Lung (tissue), 12 donors: ENCODE results near the gene HUWE1. TPM values are rescaled to one million over a fixed set of nuclear protein-coding genes. Genes with fewer than 3 reads are reported as not detected.
A peak's percentile ranks its signal among the peaks of the same experiment; 100 is the strongest.
"Not testable (repeated sequence)": the region's sequence is repeated elsewhere in the genome, so short reads cannot be mapped to it uniquely, and the experiment has no call there.

Experiments
- ATAC-seq: fragments of 200-7000 bp; cut with Tn5 transposase; one replicate; pipeline ENCODE4 v1.9.1; 2020; ENCODE audit warnings: moderate number of reproducible peaks; ENCODE audit not compliant: insufficient read depth, low FRiP score
- DNase-seq, 3 donors: peaks; one replicate each; pipeline ENCODE4 v3.0.0-alpha.2; 2013 to 2017
- H3K27ac ChIP-seq, 2 donors: one replicate each; pipeline ENCODE4 v1.5.1; 2013; ENCODE audit warnings: mild to moderate bottlenecking in 2 of 2, moderate library complexity in 2 of 2, control low read depth in 1 of 2, inconsistent platforms in 1 of 2, low read depth in 1 of 2, low read length in 1 of 2
- H3K27me3 ChIP-seq, 3 donors: one replicate each; pipeline ENCODE4 v1.5.1; 2013; ENCODE audit warnings: low read length in 2 of 3; ENCODE audit not compliant: control insufficient read depth in 3 of 3, insufficient read depth in 3 of 3
- H3K36me3 ChIP-seq, 4 donors: one replicate each; pipeline ENCODE4 v1.5.1; 2013; ENCODE audit warnings: low read length in 4 of 4, mild to moderate bottlenecking in 1 of 4, moderate library complexity in 1 of 4; ENCODE audit not compliant: control insufficient read depth in 4 of 4, insufficient read depth in 4 of 4
- H3K4me1 ChIP-seq, 5 donors: one replicate each; pipeline ENCODE4 v1.5.1; 2013; ENCODE audit warnings: low read length in 5 of 5, mild to moderate bottlenecking in 2 of 5, moderate library complexity in 1 of 5; ENCODE audit not compliant: control insufficient read depth in 5 of 5, insufficient read depth in 5 of 5
- H3K4me3 ChIP-seq: one replicate; pipeline ENCODE4 v1.5.1; 2013; ENCODE audit warnings: mild to moderate bottlenecking, control low read depth, moderate library complexity
- H3K9ac ChIP-seq, 2 donors: one replicate each; pipeline ENCODE4 v1.5.1; 2013; ENCODE audit warnings: low read length in 2 of 2, control low read depth in 1 of 2; ENCODE audit not compliant: insufficient read depth in 1 of 2
- H3K9me3 ChIP-seq, 4 donors: one replicate each; pipeline ENCODE4 v1.5.1; 2013; ENCODE audit warnings: low read length in 3 of 4, mild to moderate bottlenecking in 1 of 4, moderate library complexity in 1 of 4; ENCODE audit not compliant: control insufficient read depth in 4 of 4, insufficient read depth in 3 of 4
- CTCF ChIP-seq: IDR thresholded peaks from 2 replicates; pipeline ENCODE4 v1.5.1; 2012; ENCODE audit warnings: mild to moderate bottlenecking; ENCODE audit errors: control extremely low read depth, extremely low read depth
- WGBS, 2 donors: extraction: QIAGEN DNeasy Blood & Tissue Kit; methylation state at CpG; one replicate each; pipeline ENCODE4 v1.1.7; 2013; 5-methylcytosine and 5-hydroxymethylcytosine counted together
- polyA plus RNA-seq, 2 donors: library from polyadenylated mRNA; stranded (reverse); fragments of 200-250 nt; gene quantifications; one replicate each; pipeline ENCODE4 v1.2.1, GENCODE V29; 2013
- total RNA-seq, 2 donors: library from RNA; depleted of rRNA in 1 of 2; stranded (reverse); fragments of >200 nt in 1 of 2; gene quantifications; one replicate each; pipeline ENCODE4 v1.2.1, GENCODE V29; 2014 to 2021
- donor health status: control.
- donor health status: control.
- donor health status: Bipolar disorder and iron deficiency.
- donor health status: healthy.
- donor health status: DM: yes; HTN: yes; CAD: no.

The HUWE1 gene
- total and polyA plus RNA-seq, 4 donors = 26.0 to 185 (median 76.5) TPM

- peaks cover 0 to 11% (median 0%) of the 10 kb centered on the region in 3 donors for H3K27me3 ChIP-seq
- ATAC-seq (no peak), DNase-seq (no peak)
- no peak for TF ChIP-seq CTCF
- peaks cover 0 to 4% (median 0%) of the 10 kb centered on the region in 4 donors for H3K9me3 ChIP-seq
- H3K4me1 ChIP-seq = no peaks in the 10 kb centered on the region
- 93 to 95% methylated on average over 2 of the region's 2 CpGs for WGBS, 2 donors
- H3K36me3 ChIP-seq = no peaks in the 10 kb centered on the region
- H3K4me3 ChIP-seq = no peak overlapping the region
- H3K9ac ChIP-seq = no peak overlapping the region
- H3K27ac ChIP-seq = no peak overlapping the region
Measured at GRCh38 chrX:53511322-53511721, 175.2 kb downstream of the HUWE1 start.

GRCh38 chrX:53504035-53504434, 182.5 kb downstream of the HUWE1 start:
- not testable (repeated sequence) for H3K36me3 ChIP-seq, H3K4me1 ChIP-seq, ATAC-seq, H3K27ac ChIP-seq, H3K9me3 ChIP-seq, DNase-seq, H3K4me3 ChIP-seq, H3K9ac ChIP-seq
- H3K27me3 ChIP-seq = peaks cover 0 to 12% (median 0%) of the 10 kb centered on the region in 3 donors
- 93 to 100% methylated on average over 9 to 28 of the region's 28 CpGs for WGBS, 2 donors

- no peak for ATAC-seq
- Histone ChIP-seq H3K4me1 (no peaks in the 10 kb centered on the region), H3K9ac (no peak overlapping the region), H3K36me3 (no peaks in the 10 kb centered on the region), H3K4me3 (no peak overlapping the region), H3K27ac (no peak overlapping the region), H3K9me3 (no peaks in the 10 kb centered on the region), H3K27me3 (peaks cover 3 to 17% (median 4%) of the 10 kb centered on the region in 3 donors)
- TF ChIP-seq CTCF = no peak
- DNase-seq = peak; percentile 15 to 55 (median 22)
Measured at GRCh38 chrX:53494436-53494835, 192.1 kb downstream of the HUWE1 start.

GRCh38 chrX:53486285-53486684, 200.2 kb downstream of the HUWE1 start:
- Histone ChIP-seq H3K4me1 (no peaks in the 10 kb centered on the region), H3K27ac (no peak overlapping the region), H3K9me3 (peaks cover 0 to 2% (median 0%) of the 10 kb centered on the region in 4 donors), H3K9ac (no peak overlapping the region), H3K36me3 (no peaks in the 10 kb centered on the region), H3K27me3 (peaks cover 6 to 17% (median 13%) of the 10 kb centered on the region in 3 donors), H3K4me3 (no peak overlapping the region)
- TF ChIP-seq CTCF = no peak
- ATAC-seq = no peak
- DNase-seq = no peak
